Large intestine (tissue), 3 donors: ENCODE data around the gene CPN1. TPM values are rescaled to one million over a fixed set of nuclear protein-coding genes. Genes with fewer than 3 reads are reported as not detected.

Experiments used
- DNase-seq, 2 donors: peaks; one replicate each; pipeline versions ENCODE4 v3.0.0 to v3.0.0-alpha.2; 2013
- H3K27ac ChIP-seq: one replicate; pipeline ENCODE4 v1.5.1; 2013; ENCODE audit warnings: low read length
- H3K27me3 ChIP-seq: 2 replicates; pipeline ENCODE4 v1.6.1; 2013; ENCODE audit warnings: low read length; ENCODE audit not compliant: control insufficient read depth, insufficient read depth
- H3K36me3 ChIP-seq: 2 replicates; pipeline ENCODE4 v1.6.1; 2013; ENCODE audit warnings: low read length; ENCODE audit not compliant: control insufficient read depth, insufficient read depth
- H3K4me1 ChIP-seq: one replicate; pipeline ENCODE4 v1.6.1; 2013; ENCODE audit warnings: low read length; ENCODE audit not compliant: control insufficient read depth, insufficient read depth
- H3K4me3 ChIP-seq: one replicate; pipeline ENCODE4 v1.5.1; 2013; ENCODE audit warnings: low read length
- H3K9me3 ChIP-seq: one replicate; pipeline ENCODE4 v1.6.1; 2013; ENCODE audit warnings: mild to moderate bottlenecking, low read depth, low read length, moderate library complexity; ENCODE audit not compliant: control insufficient read depth
- WGBS: methylation state at CpG from one replicate; pipeline ENCODE4 v1.1.5; 2013; ENCODE audit warnings: low lambda C conversion rate; ENCODE audit not compliant: insufficient coverage; 5-methylcytosine and 5-hydroxymethylcytosine counted together
- polyA plus RNA-seq: library from polyadenylated mRNA; unstranded; fragments of 120-200 nt; gene quantifications from one replicate; pipeline ENCODE4 v1.2.1, GENCODE V29; 2013

The CPN1 gene
- polyA plus RNA-seq, 1 donor, result 0.06 TPM

DNA sequence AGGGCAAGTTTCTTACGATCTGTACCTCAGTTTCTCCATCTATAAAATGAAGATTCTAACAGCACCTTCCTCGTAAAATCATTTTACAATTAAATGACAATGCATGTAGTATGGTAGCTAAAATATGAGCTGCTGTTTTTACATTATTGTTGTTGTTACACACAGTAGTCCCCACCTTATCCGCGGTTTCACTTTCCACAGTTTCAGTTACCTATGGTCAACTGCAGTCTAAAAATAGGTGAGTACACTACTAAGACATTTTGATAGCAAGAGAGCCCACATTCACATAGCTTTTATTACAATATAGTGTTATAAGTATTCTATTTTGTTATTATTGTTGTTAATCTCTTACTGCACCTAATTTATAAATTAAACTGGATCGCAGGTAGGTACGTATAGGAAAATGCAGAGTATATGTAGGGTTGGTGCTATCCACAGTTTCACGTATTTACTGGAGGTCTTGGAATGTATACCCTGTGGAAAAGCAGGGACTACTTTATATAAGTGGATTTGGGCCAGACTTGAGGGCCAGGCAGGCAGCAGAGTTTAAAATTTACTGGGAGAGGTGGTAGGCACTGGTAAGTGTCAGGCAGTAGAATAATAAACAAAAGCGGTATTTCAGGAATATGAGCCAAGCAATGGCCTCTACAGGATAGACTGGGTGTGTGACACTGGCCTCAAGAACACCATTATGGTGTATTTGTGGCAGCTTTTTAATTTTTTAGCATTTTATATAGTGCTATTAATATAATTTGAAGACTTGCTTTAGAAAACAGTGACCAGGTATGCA lies 82.2 kb downstream of the CPN1 start:
- no peaks in the 10 kb centered on the region for H3K9me3 ChIP-seq
- no peaks in the 10 kb centered on the region for H3K36me3 ChIP-seq
- whole genome bisulfite sequencing, result 92% methylated on average over 4 of the region's 8 CpGs
- H3K27me3 ChIP-seq, result no peaks in the 10 kb centered on the region
- no peak overlapping the region for H3K4me3 ChIP-seq
- H3K27ac ChIP-seq, result no peak overlapping the region
- no peak for DNase-seq
- H3K4me1 ChIP-seq, result peaks cover 10% of the 10 kb centered on the region

DNA sequence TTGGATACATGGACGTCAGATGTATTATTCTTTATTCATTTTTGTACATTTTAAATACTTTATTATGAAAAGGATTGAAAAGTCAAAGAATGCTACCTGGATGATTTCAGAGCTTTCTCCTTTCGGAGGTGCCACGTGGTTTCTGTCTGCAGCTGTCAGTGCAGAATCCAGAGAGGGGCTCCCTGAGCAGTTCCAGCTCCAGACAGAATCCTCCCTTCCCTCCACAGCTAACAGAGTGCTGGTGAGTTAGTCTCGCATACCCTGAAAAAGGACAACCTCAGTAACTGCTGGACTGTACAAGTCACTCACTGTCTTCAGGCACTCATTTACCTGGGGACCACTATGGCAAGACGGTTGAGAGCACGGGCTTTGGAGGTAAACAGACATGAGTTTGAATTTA lies 82.8 kb downstream of the CPN1 start:
- Histone ChIP-seq H3K27me3 (no peaks in the 10 kb centered on the region), H3K36me3 (no peaks in the 10 kb centered on the region), H3K4me1 (peaks cover 11% of the 10 kb centered on the region), H3K4me3 (no peak overlapping the region), H3K9me3 (no peaks in the 10 kb centered on the region), H3K27ac (no peak overlapping the region)
- no peak for DNase-seq
- no CpG with 5 or more reads among the region's 6 CpGs for WGBS

DNA sequence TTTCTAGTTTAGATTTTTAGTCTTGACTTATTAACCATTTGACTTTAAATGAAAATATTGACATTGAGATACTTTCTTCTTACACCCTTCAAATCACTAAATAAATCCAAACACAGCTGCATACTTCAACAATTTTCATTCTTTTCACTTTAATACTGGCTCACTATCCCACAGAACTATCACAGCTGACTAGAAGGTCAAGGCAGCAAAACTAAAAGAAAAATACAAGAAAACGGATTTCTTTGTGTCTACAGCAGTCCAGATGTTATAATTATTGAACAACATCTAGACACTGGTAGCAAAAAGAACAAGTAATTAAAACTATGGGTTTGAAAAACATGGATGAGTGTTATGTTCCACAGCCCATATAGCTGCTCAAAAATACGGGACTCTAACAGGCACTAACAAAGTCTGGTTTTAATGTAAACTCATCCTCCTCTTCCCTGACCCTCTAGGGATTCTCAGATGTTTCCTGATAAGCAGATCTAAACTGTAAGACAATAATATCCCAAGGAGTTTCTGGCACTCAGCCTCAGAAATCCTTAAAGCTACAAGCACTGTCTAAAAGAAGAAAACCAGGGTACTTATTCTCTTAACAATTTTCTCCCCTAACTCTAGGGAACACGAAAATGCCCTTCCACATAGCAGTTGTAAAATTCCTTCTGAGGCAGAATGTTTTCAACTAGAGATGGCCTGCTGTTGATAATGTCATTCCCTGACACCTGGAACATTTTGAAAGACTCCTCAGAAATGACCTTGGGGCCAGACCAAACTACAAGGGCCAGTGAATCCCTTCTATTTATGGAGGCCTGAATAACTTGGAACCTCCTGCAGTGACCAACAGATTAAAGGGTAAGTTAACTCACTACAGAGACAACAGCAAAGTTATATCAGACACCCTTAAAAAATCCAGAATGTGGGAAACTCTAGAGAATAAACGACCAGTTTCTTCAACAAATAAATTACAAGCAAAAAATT lies 84.7 kb downstream of the CPN1 start:
- WGBS, result no CpG with 5 or more reads among the region's 4 CpGs
- H3K4me1 ChIP-seq, result peaks cover 12% of the 10 kb centered on the region
- H3K36me3 ChIP-seq, result no peaks in the 10 kb centered on the region
- H3K4me3 ChIP-seq, result no peak overlapping the region
- DNase-seq, result no peak
- no peaks in the 10 kb centered on the region for H3K27me3 ChIP-seq
- no peaks in the 10 kb centered on the region for H3K9me3 ChIP-seq
- no peak overlapping the region for H3K27ac ChIP-seq

DNA sequence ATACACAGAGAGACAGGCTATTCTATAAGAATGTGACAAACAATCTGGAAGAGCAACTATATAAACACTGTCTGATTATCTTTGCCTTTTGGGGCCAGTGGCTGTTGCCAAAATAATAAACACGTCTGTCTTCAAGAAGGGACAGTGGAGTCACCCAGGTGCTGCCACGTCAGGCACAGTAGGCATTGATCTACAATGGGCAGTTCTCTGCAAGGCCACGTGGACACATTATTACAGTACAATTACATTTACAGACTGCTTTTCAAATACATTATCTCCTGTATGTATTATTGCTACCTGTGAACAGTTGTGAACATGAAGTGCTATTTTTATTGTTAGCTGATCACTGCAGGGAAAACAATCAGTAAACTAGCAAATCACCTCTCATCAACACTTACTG lies 86.0 kb downstream of the CPN1 start:
- no peak overlapping the region for H3K27ac ChIP-seq
- H3K4me3 ChIP-seq, result no peak overlapping the region
- WGBS, result no CpG with 5 or more reads among the region's 3 CpGs
- no peaks in the 10 kb centered on the region for H3K27me3 ChIP-seq
- H3K9me3 ChIP-seq, result no peaks in the 10 kb centered on the region
- H3K36me3 ChIP-seq, result no peaks in the 10 kb centered on the region
- no peak for DNase-seq
- H3K4me1 ChIP-seq, result peaks cover 12% of the 10 kb centered on the region

DNA sequence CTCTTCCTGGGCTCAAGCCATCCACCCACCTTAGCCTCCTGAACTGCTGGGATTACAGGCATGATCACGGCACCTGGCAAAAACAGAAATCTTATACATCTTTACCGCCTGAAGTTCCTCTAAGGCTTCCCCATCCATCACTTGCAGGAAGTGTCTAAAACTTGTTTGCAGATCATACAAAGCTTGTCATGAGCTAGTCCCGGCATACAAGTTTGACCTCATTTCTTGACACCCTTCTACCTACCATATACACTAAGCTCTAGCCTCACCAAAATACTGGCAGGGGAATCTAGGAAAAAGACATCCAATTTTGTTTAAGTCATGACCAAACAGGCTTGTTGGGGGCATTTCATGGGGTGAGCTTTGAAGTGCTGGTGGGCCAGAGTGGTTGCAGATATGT lies 86.4 kb downstream of the CPN1 start:
- H3K36me3 ChIP-seq, result no peaks in the 10 kb centered on the region
- no peaks in the 10 kb centered on the region for H3K9me3 ChIP-seq
- no CpG with 5 or more reads among the region's 3 CpGs for WGBS
- no peaks in the 10 kb centered on the region for H3K27me3 ChIP-seq
- H3K27ac ChIP-seq, result no peak overlapping the region
- DNase-seq, result no peak
- H3K4me1 ChIP-seq, result peaks cover 12% of the 10 kb centered on the region
- H3K4me3 ChIP-seq, result no peak overlapping the region

DNA sequence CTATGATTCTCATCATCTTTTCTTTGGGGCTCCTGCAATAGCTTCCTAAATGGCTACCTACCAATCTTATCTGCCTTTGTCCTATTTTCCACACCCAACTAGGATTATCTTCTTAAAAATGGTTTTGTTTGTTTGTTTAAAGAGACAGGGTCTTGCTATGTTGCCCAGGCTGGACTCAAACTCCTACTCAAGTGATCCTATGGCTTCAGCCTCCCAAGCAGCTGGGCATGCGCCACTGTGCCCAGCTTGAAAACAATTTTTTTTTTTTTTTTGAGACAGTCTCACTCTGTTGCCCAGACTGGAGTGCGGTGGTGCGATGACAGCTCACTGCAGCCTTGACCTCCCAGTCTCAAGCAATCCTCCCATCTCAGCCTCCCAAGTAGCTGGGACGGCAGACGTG lies 86.9 kb downstream of the CPN1 start:
- DNase-seq, result no peak
- peaks cover 12% of the 10 kb centered on the region for H3K4me1 ChIP-seq
- no peaks in the 10 kb centered on the region for H3K36me3 ChIP-seq
- H3K4me3 ChIP-seq, result no peak overlapping the region
- no peaks in the 10 kb centered on the region for H3K27me3 ChIP-seq
- no peak overlapping the region for H3K27ac ChIP-seq
- no peaks in the 10 kb centered on the region for H3K9me3 ChIP-seq
- WGBS, result no CpG with 5 or more reads among the region's 5 CpGs

DNA sequence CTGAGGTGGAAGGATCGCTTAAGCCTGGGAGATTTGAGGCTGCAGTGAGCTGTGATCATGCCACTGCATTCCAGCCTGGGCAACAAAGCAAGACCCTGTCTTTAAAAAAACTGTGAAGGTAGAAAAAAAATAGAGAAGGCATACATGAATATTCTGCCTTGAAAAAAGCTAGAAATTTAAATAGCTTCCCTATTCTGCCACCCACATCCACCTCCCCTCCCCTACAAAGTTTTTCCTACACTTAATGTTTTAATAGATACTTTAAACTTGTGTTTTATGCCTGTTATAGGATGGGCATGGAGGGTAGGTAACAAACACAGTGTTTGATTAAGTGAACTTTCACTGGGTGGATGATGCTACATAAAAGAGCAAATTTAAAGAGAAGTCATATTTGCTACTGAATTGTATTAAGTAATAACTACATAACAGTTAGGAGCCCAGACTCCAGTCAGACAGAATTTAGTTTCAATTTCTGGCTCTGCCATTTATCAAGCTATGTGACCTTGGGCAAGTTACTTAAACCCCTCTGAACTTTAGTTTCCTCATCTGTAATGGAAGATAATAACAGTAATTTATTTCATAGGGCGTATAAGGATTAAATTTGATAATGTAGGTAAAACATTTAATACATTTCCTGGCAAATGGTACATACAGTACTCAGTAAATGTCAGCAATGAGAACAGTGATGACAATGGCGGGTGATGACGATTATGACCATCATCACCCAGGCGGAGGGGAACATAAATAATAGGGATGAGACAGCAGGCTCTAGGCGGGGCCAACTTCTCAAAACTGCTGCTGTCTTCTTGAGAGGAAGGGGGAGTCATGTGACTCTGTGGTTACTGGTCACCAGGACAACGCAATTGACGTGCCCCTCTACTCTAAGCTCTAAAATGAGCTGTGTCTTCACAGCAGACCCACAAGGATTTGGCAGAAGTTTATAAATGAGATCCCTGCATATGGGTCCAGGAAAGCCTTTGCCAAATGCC lies 87.7 kb downstream of the CPN1 start:
- peak in 1 of 2 donors; percentile 49 for DNase-seq
- Histone ChIP-seq H3K36me3 (no peaks in the 10 kb centered on the region), H3K27me3 (no peaks in the 10 kb centered on the region), H3K9me3 (no peaks in the 10 kb centered on the region), H3K4me3 (no peak overlapping the region), H3K4me1 (peaks cover 12% of the 10 kb centered on the region), H3K27ac (no peak overlapping the region)
- 60% methylated on average over 1 of the region's 8 CpGs for WGBS

Other genes starting within 250 kb of the CPN1 start
- 41.7 TPM for gene DNMBP, start 71.9 kb downstream of the CPN1 start, polyA plus RNA-seq
- 73.6 TPM for gene ERLIN1, start 104.2 kb upstream of the CPN1 start, polyA plus RNA-seq
- gene CHUK, start 147.7 kb upstream of the CPN1 start, polyA plus RNA-seq, result 20.2 TPM
- gene CWF19L1, start 185.8 kb upstream of the CPN1 start, polyA plus RNA-seq, result 22.5 TPM
- 39.9 TPM for gene BLOC1S2, start 204.8 kb upstream of the CPN1 start, polyA plus RNA-seq
- gene PKD2L1, start 248.4 kb upstream of the CPN1 start, polyA plus RNA-seq, result 0.48 TPM